Stomach (tissue), 4 donors: ENCODE results near the gene SON.

Experiments
- CTCF ChIP-seq, 7 experiments: fragments of 450-650 bp in 4 of 7; fragments of 200-600 bp in 3 of 7; sonication (generic) in 3 of 7; IDR thresholded peaks; one replicate each; pipeline ENCODE4 v1.5.1; 2016 to 2019; ENCODE audit warnings: antibody characterized with exemption in 7 of 7, control low read depth in 2 of 7, mild to moderate bottlenecking in 1 of 7
- POLR2A ChIP-seq, 4 donors: fragments of 450-650 bp; IDR thresholded peaks; one replicate each; pipeline ENCODE4 v1.6.1; 2016; ENCODE audit warnings: antibody characterized with exemption in 4 of 4, control low read depth in 2 of 4, mild to moderate bottlenecking in 1 of 4, moderate library complexity in 1 of 4
- POLR2AphosphoS5 ChIP-seq, 3 donors: sonication (generic); formaldehyde crosslinking; IDR thresholded peaks; one replicate each; pipeline ENCODE4 v1.6.1; 2016; ENCODE audit warnings: antibody characterized with exemption in 3 of 3

GRCh38 chr21:33541105-33541711, 1.6 kb upstream of the SON start:
- TF ChIP-seq CTCF (IDR thresholded peaks at IDR 0.05) (no peak), POLR2AphosphoS5 (IDR thresholded peaks at IDR 0.05) (no peak), POLR2A (IDR thresholded peaks at IDR 0.05) (no peak)
